Loucy (cell line): Measurements from ENCODE around the gene TRPT1.

ENCODE experiments used
- CTCF ChIP-seq: fragments of 200-600 bp; sonication (generic); conservative IDR thresholded peaks from 2 replicates; pipeline ENCODE4 v1.5.1; 2014; ENCODE audit warnings: mild to moderate bottlenecking, antibody characterized with exemption, low read length
- EZH2phosphoT487 ChIP-seq: fragments of 200-600 bp; IDR thresholded peaks from 2 replicates; pipeline ENCODE4 v1.6.1; 2018; ENCODE audit warnings: antibody characterized with exemption, mild to moderate bottlenecking, moderate library complexity, borderline replicate concordance

GRCh38 chr11:64185693-64186491 lies 40.1 kb downstream of the TRPT1 start, which contains the start of gene STIP1:
- TF ChIP-seq CTCF: 0 out of 2 replicates have a peak, but pooled peaks have one; percentile 22
- no peak for TF ChIP-seq EZH2phosphoT487
